ENCODE data around the gene EVA1C.
"Not testable (repeated sequence)": the region's sequence is repeated elsewhere in the genome, so short reads cannot be mapped to it uniquely, and the experiment has no call there.

Gene EVA1C

GRCh38 chr21:32463889-32464300, 51.4 kb downstream of the EVA1C start:
- no peak for DNase-seq

DNA sequence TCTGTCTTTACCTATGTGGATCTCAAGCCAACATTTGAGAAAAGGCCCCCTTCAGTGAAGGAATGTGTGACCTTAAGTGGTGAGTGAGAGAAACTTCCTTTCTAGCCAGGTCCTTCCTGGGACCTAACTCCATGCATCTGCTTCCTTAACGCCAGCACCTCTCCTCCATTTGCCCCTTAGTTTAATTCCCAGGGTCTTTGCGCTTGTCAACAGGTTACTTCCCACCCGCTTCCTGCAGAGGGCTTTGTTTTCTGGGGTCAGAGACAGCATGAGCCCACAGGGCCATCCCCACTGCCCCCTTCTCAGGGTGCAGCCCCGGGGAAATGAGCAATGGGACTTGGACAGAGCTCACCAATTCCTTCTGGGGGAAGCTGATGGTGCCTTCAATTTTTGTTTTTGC, 54.8 kb downstream of the EVA1C start:
- no peak for DNase-seq

GRCh38 chr21:32468681-32469111, 56.2 kb downstream of the EVA1C start:
- DNase-seq: no peak

GRCh38 chr21:32469628-32470027, 57.1 kb downstream of the EVA1C start:
- no peak for DNase-seq

- DNase-seq: no peak
Measured at GRCh38 chr21:32470206-32470605, 57.7 kb downstream of the EVA1C start.

DNA sequence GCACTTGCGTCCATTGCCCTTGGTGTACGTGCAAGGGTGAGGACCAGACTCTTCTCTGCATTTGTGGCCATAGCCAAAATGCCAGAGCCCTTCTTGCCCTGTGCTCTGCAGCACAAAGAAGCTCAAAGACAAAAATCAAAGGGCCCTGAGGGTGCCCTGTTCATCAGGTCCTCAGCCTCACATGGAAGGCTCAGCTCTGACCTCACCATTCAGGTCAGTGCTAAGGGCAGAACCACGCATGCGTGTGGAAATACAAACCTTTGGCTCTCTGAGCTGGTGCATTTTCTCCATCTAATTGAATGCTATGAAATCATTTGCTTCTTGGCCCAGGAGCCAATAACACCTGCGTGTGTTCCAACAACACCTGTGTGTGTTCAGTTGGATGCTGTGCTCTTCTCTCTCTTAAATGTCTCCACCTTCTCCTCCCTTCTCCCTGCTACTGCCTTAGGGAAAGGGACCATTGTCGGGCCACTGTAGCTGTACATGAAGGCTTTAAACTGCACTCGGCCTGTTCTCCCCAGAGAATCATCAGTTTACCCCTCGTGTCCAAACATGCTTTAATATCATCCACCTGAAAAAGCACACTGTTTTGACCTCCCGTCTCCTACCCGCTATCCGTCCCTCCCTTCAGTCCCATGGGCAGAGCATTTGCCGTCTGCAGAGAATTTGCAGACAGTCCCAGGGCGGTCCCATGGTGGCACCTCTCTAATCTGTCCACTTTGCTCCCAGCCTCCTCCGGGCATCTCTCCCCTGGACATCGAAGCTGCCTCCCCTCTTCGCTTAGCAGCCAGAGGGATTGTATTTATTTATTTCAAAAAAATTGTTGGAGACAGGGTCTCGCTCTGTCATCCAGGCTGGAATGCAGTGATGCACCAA, 60.6 kb downstream of the EVA1C start:
- DNase-seq: no peak

DNA sequence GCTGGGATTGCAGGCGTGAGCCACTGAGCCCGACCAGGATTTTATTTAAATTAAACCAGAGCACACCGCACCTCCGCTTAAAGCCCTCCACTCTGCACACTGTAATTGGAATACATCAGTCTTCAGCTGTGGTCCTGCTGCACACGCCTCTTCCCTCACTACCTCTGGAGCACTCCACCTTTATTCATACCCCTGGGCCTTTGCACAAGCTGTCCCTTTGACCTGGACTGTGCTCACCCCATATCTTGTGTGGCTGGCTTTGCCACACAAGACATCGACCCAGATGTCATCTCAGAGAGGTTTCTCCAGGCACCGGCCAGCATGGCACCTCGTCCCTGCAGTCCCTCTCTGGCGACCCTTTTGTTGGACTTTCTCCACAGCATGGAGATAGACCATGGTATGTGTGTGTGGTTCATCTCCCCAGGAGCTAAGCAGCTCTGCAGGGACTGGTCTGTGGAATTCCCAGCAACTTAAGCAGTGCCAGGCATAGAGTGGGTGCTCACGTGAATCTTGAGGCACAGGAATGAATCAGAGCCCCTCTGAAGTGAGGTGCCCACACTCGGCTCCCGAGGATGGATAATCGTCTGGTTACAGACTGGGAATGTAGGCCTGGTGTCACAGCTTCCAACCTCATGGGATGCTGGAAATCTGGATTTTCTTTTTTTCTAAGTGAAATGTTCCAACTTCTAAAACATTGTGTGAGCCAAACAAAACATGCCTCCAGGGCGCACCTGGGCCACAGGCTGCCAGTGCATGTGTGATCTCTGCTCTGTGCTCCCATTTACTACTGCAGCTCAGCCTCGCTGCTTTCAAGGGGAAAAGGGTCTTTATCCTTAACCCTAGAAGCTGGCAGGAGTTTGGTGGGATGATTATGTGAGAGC, 61.9 kb downstream of the EVA1C start:
- no peak for DNase-seq

DNA sequence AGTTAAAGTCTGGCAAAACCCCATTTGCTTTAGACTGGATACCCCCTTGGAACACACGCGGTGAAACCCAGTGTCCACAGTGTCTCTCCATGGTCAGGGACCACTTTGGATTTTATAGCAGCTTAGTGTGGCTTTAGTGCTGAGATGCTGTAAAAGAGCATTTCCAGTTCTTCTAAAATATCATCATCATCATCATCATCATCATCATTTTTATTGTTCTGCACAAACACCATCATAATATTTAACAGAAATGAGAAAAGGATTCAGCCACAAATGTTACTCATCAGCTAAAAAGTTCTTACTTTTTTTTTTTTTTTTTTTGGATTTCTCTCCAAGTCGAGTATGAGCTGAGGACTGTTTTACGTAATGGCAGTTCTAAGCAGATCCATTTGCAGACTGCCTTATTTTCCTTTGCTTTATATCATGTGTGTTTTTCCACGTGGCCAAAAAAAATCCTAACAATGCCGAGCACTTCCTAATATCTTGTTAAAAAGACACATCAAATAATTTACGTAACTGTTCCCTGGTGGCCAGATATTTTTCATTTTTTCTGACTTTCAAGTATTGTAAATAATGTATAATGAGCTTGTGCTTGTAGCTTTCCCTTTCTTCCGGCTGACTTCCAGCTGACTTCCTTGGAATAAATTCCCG, 62.8 kb downstream of the EVA1C start:
- no peak for DNase-seq

DNA sequence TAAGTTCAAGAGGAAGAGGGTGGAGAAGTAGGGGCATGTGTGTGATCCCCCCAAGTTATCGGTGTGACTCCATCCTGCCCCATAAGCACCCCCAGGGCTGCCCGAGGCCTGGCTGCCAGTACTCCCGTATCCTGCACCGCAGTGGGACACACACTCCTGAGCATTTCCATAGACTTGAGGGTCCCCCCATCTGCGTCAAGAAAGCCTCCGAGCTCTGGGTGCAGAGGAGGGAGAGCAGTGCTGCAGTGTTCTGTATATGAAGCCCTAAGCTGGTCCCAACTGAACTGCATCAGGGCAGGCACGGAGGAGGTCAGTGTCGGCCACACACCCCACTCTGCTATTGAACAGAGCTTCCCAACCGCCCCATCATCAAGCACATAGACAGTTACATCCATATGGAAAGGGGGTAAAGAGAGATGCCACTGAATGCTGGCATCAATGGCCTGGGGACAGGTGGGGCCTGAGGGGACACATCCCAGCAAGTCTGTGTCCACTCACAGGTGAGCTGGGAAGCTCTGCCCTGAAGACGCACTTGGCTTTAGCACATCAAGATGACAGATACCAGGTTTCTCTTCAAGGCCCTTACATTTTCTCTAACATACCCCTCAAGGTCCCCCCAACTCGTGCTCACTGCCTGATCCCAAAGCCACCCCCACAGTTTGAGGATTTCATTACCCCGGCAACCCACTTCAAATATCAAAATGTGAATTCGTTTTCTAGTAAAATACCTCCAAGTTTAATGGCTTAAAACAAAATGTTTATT, 64.3 kb downstream of the EVA1C start:
- DNase-seq: no peak

GRCh38 chr21:32477424-32477745, 64.9 kb downstream of the EVA1C start:
- no peak for DNase-seq

GRCh38 chr21:32481875-32482408, 69.4 kb downstream of the EVA1C start:
- no peak for DNase-seq

- DNase-seq: no peak
Measured at GRCh38 chr21:32482565-32483292, 70.2 kb downstream of the EVA1C start.

DNA sequence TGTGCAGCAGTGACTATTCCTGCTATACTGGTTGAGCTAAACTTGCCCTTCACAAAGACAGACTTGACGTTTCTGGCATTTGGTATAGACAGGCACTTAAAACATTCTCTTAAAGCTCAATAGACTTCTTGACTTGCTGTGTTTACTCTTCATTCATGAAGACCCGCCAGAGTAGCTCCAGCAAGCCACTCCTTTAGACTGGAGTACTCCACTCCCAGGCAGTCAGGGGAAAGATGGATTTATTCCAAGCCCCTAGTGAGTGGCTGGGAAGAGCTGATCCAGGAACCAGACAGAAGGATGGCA, 70.7 kb downstream of the EVA1C start:
- DNase-seq: no peak

DNA sequence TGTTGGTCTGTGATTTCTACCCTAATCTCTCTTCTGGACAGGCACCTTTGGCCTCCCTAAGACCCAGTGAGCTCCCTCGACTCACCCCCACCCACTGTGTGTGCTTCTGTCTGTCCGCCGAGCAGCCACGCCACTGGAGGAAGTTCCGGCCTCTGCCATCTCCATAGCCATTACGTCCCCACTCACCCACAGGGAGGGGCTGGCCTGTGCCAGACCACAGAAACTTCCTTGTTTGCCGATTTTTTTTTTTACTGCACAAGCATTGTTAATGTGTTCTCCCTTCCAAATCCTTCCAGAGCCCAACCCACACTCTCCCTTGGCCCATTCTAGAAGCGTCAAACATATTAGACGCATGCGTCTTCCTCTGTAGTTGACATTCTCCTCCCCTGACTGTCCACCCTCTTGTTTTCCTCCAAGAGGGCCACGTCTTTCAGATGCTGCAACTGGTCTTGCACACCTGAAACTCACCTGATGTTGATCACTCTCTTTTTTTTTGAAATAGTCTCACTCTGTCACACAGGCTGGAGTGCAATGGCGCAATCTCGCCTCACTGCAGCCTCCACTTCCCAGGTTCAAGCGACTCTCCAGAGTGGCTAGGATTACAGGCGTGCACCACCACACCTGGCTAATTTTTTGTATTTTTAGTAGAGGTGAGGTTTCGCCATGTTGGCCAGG, 72.3 kb downstream of the EVA1C start:
- no peak for DNase-seq

GRCh38 chr21:32492376-32492775, 79.9 kb downstream of the EVA1C start:
- no peak for DNase-seq

DNA sequence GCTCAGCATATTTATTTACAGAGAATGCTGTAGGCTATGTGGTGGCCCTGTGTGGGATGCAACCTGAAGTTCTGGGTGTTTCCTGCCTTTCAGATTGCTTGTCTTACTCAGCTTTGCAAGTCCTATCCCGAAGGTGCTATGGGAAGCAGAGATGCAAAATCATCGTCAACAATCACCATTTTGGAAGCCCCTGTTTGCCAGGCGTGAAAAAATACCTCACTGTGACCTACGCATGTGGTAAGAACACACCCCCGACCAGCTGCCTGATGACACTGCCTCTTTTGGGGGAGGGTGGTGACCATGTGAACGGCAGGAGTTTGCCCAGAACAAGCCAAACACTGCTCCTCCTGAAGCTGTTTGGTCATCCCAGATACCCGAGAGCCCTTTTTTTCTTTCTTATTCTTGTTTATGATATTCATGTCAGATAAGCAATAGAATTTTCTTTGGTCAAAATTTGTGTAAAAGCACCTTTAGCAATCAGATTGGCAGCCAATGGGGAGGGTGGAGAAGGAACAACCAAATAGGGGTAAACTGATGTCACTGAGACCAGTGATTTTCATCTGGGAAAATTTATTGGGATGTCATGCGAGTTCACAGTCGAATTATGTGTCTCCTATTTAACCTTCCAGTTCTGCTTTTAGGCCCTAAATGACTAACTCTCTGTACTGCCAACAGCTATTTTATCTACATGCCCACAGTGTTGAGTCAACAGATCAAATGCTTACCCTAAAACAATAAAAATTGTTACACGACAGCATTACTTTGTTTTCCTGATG, 82.6 kb downstream of the EVA1C start:
- no peak for DNase-seq

DNA sequence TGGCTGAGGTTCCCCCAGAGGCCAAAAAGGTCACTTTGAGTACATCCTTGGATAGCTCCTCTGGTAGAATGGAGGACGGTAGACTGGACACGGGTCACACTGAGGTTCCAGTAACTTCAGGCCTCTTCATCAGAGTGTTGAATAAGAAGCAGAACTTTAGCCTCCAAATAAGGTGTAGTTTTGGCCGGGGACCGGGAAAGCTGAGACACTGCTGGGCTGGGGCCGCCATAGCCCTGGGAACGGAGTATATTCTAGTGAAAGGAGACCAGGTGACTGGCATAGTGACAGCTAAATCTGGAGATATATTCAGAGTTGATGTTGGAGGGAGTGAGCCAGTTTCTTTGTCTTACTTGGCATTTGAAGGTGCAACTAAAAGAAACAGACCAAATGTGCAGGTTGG, 84.1 kb downstream of the EVA1C start:
- no peak for DNase-seq

DNA sequence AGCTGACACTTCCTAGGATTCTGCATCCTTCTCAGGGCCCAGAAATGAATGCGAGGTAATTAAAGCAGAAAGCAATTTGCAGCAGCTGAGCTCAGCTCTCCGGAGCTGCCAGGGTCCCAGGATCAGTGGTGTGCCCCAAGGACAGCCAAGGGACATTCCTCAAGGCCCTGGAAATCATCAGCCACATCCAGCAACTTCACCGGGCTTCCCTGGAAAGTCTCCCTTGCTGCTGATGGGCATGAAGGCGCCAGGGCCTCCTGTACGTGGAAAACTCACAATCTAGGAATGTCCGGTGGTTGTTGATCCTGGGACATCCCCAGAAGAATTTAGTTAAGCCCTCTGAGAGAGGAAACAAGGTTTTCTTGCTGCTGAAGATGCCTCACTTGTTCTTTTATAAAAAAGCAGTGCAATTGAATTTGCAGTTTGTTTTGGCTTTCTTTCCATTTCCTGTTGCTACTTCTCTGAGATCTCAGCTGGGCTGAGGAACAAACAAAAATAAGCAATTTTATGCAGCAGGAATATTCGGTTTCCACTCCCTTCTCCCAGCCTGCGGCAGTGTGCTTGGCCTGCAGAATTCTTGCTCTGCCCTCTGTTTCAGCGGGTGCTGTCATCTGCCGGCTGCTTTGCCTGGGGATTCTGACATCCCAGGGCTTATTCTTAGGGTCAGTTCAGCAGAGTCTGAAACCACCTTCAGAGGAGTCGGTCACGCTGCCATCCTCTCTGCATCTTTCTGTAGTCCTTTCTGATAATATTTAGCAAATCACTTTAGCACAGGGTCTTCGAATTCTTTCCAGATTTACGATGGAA, 86.9 kb downstream of the EVA1C start:
- no peak for DNase-seq

DNA sequence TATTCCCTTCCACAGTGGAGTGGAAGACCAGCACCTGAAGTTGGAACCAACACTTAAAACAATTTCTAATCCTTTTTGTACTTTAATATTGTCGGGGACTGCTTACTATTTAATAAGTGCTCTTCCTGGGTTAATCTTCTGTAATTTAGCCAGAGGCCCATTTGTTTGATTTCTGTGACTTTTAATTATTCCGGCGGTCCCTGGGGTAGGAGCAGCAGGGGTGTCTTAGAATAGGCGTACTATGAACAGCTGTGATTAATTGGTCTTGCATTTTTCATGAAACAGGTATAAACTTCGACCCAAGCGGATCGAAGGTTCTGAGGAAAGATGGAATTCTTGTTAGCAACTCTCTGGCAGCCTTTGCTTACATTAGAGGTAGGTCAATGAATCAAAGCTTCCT, 91.1 kb downstream of the EVA1C start:
- not testable (repeated sequence) for DNase-seq

GRCh38 chr21:32505767-32506166, 93.3 kb downstream of the EVA1C start:
- not testable (repeated sequence) for DNase-seq
